Motor neuron (in vitro differentiated cells): ENCODE measurements around the gene NPC2. TPM values are rescaled to one million over a fixed set of nuclear protein-coding genes. Genes with fewer than 3 reads are reported as not detected.
A peak's percentile ranks its signal among the peaks of the same experiment; 100 is the strongest.
"Not testable (repeated sequence)": the region's sequence is repeated elsewhere in the genome, so short reads cannot be mapped to it uniquely, and the experiment has no call there.

Experiments used
- ATAC-seq, 8 experiments: fragments of 200-7000 bp; cut with Tn5 transposase; replicated peaks in 6 of 8; 2 replicates each; pipeline ENCODE4 v1.8.0; 2021; ENCODE audit warnings: mild to moderate bottlenecking in 8 of 8, moderate library complexity in 8 of 8
- H3K27ac ChIP-seq, 2 donors: fragments of 250-450 bp; sonication (Bioruptor Pico); 2 replicates each; pipeline ENCODE4 v1.9.0; 2021; ENCODE audit warnings: antibody characterized with exemption in 2 of 2, mild to moderate bottlenecking in 2 of 2, moderate library complexity in 1 of 2
- H3K4me1 ChIP-seq, 2 donors: fragments of 250-450 bp; sonication (Bioruptor Pico); replicated peaks in 1 of 2; 2 replicates each; pipeline ENCODE4 v1.6.1; 2021; ENCODE audit warnings: antibody characterized with exemption in 2 of 2, mild to moderate bottlenecking in 2 of 2, moderate library complexity in 1 of 2
- H3K4me3 ChIP-seq, 5 donors: fragments of 250-450 bp; sonication (Bioruptor Pico); 2 replicates each; pipeline ENCODE4 v1.9.0; 2021; ENCODE audit warnings: antibody characterized with exemption in 5 of 5, mild to moderate bottlenecking in 5 of 5, moderate library complexity in 4 of 5
- WGBS, 10 experiments: fragments of 450-650 bp; shearing (Covaris generic); methylation state at CpG; one replicate each; pipeline ENCODE4 v1.0.0; 2022; 5-methylcytosine and 5-hydroxymethylcytosine counted together
- in situ Hi-C, 9 experiments: fragments of 400-800 bp; cut with MboI; loops; one replicate each; pipeline ENCODE4 v1.15.0; 2021; ENCODE audit warnings: low sequenced_read_pairs in 9 of 9, low pct_unique_long_range_greater_than_20kb in 2 of 9; ENCODE audit not compliant: unreplicated experiment in 9 of 9
- total RNA-seq, 8 experiments: library from RNA; unstranded; fragments of 300-600 nt; gene quantifications; 2 replicates each; pipeline versions ENCODE4 v1.2.3 to v1.2.4, GENCODE V29; 2022

Gene NPC2
- total RNA-seq = 100 to 1,000 TPM in 2 of 8 experiments, 10 to 100 TPM in 6; 37.5 to 219 (median 56.2) TPM

- in situ Hi-C loops = loop anchor here in 7 of 9 experiments (25.0 kb wide), 2 partner anchors 131 to 381 kb away; no protein-coding TSS in a partner anchor
- ATAC-seq = peak in 5 of 8 experiments; percentile 38 to 56 (median 53)
- WGBS, 10 experiments = 0 to 10% (median 0%) methylated on average over 1 to 10 of the region's 35 CpGs
- peak within 1 kb of the TSS; percentile 68 to 89 for H3K27ac ChIP-seq
- peak within 1 kb of the TSS; percentile 78 to 95 (median 81) for H3K4me3 ChIP-seq
- peaks cover 4 to 15% of the 10 kb centered on the region in 2 donors for H3K4me1 ChIP-seq
Measured at GRCh38 chr14:74492776-74493342, at the start of gene NPC2. Gene NPC2 (minus strand): TSS chr14:74493305. CDS start chr14:74493274, 31 bp downstream.

- H3K4me3 ChIP-seq = no peak overlapping the region
- in situ Hi-C loops = no loop called here
- 66 to 90% (median 80%) methylated on average over 1 to 8 of the region's 10 CpGs; no CpG with 5 or more reads in 5 of the 10 experiments for WGBS, 10 experiments
- ATAC-seq = no peak
- no peaks in the 10 kb centered on the region for H3K4me1 ChIP-seq
- H3K27ac ChIP-seq = no peak overlapping the region
Measured at GRCh38 chr14:74542056-74542685, 49.1 kb upstream of the NPC2 start.

GRCh38 chr14:74541225-74541624, 48.1 kb upstream of the NPC2 start:
- in situ Hi-C loops = no loop called here
- no peak overlapping the region for H3K27ac ChIP-seq
- whole genome bisulfite sequencing, 10 experiments = 67 to 100% (median 90%) methylated on average over 1 to 3 of the region's 3 CpGs; no CpG with 5 or more reads in 3 of the 10 experiments

GRCh38 chr14:74539503-74539902, 46.4 kb upstream of the NPC2 start:
- in situ Hi-C loops = no loop called here
- H3K4me1 ChIP-seq = no peaks in the 10 kb centered on the region
- ATAC-seq = no peak
- H3K27ac ChIP-seq = no peak overlapping the region
- no peak overlapping the region for H3K4me3 ChIP-seq
- 69 to 95% (median 80%) methylated on average over 1 to 3 of the region's 4 CpGs; no CpG with 5 or more reads in 5 of the 10 experiments for WGBS, 10 experiments

More at GRCh38 chr14:74541225-74541624, 48.1 kb upstream of the NPC2 start:
- Histone ChIP-seq H3K4me1 (no peaks in the 10 kb centered on the region), H3K4me3 (no peak overlapping the region)
- no peak for ATAC-seq

- H3K27ac ChIP-seq = no peak overlapping the region
- WGBS, 10 experiments = 40 to 95% (median 78%) methylated on average over 2 to 11 of the region's 11 CpGs; no CpG with 5 or more reads in 2 of the 10 experiments
- in situ Hi-C loops = no loop called here
- ATAC-seq = no peak
- no peak overlapping the region for H3K4me3 ChIP-seq
- no peaks in the 10 kb centered on the region for H3K4me1 ChIP-seq
Measured at GRCh38 chr14:74538411-74539391, 45.6 kb upstream of the NPC2 start.

GRCh38 chr14:74536336-74536735, 43.2 kb upstream of the NPC2 start:
- ATAC-seq, in situ Hi-C loops, H3K27ac ChIP-seq, H3K4me1 ChIP-seq, H3K4me3 ChIP-seq: not testable (repeated sequence)
- 72 to 100% (median 80%) methylated on average over 1 to 3 of the region's 3 CpGs; no CpG with 5 or more reads in 1 of the 10 experiments for WGBS, 10 experiments

GRCh38 chr14:74535756-74536325, 42.7 kb upstream of the NPC2 start:
- no peak for ATAC-seq
- no peak overlapping the region for H3K27ac ChIP-seq
- WGBS, 10 experiments = 80 to 100% methylated on average over 1 of the region's 10 CpGs; no CpG with 5 or more reads in 8 of the 10 experiments
- in situ Hi-C loops = no loop called here
- peaks cover 6 to 10% of the 10 kb centered on the region in 2 donors for H3K4me1 ChIP-seq
- no peak overlapping the region for H3K4me3 ChIP-seq

- in situ Hi-C loops = no loop called here
- no peak for ATAC-seq
- 67 to 100% (median 80%) methylated on average over 1 to 3 of the region's 7 CpGs; no CpG with 5 or more reads in 5 of the 10 experiments for WGBS, 10 experiments
- Histone ChIP-seq H3K4me3 (no peak overlapping the region), H3K27ac (no peak overlapping the region), H3K4me1 (peaks cover 6 to 10% of the 10 kb centered on the region in 2 donors)
Measured at GRCh38 chr14:74533576-74533975, 40.5 kb upstream of the NPC2 start.

GRCh38 chr14:74532246-74532645, 39.1 kb upstream of the NPC2 start:
- H3K27ac ChIP-seq = no peak overlapping the region
- 90 to 97% (median 92%) methylated on average over 2 to 8 of the region's 10 CpGs; no CpG with 5 or more reads in 6 of the 10 experiments for WGBS, 10 experiments
- ATAC-seq = no peak
- H3K4me1 ChIP-seq = peaks cover 6 to 10% of the 10 kb centered on the region in 2 donors
- in situ Hi-C loops = no loop called here
- no peak overlapping the region for H3K4me3 ChIP-seq

- H3K4me3 ChIP-seq = no peak overlapping the region
- no peak overlapping the region for H3K27ac ChIP-seq
- in situ Hi-C loops = no loop called here
- ATAC-seq = peak; percentile 80 to 99 (median 90)
- peaks cover 6 to 10% of the 10 kb centered on the region in 2 donors for H3K4me1 ChIP-seq
- 20 to 100% (median 20%) methylated on average over 1 of the region's 5 CpGs; no CpG with 5 or more reads in 7 of the 10 experiments for WGBS, 10 experiments
Measured at GRCh38 chr14:74531467-74531866, 38.4 kb upstream of the NPC2 start.

GRCh38 chr14:74531006-74531405, 37.9 kb upstream of the NPC2 start:
- H3K4me1 ChIP-seq = peaks cover 6 to 10% of the 10 kb centered on the region in 2 donors

GRCh38 chr14:74528886-74529285, 35.8 kb upstream of the NPC2 start:
- ATAC-seq = peak in 1 of 8 experiments; percentile 17

More at GRCh38 chr14:74531006-74531405, 37.9 kb upstream of the NPC2 start:
- Histone ChIP-seq H3K4me3 (no peak overlapping the region), H3K27ac (no peak overlapping the region)
- in situ Hi-C loops = no loop called here
- ATAC-seq = peak in 6 of 8 experiments; percentile 2 to 17 (median 10)
- WGBS, 10 experiments = 94 to 100% (median 100%) methylated on average over 1 to 2 of the region's 3 CpGs; no CpG with 5 or more reads in 7 of the 10 experiments

More at GRCh38 chr14:74528886-74529285, 35.8 kb upstream of the NPC2 start:
- in situ Hi-C loops = no loop called here
- WGBS, 10 experiments = 80 to 100% (median 98%) methylated on average over 1 to 8 of the region's 10 CpGs; no CpG with 5 or more reads in 5 of the 10 experiments
- Histone ChIP-seq H3K27ac (no peak overlapping the region), H3K4me1 (peaks cover 6 to 10% of the 10 kb centered on the region in 2 donors), H3K4me3 (no peak overlapping the region)
